ENCODE measurements around the gene FNDC3B. TPM values are rescaled to one million over a fixed set of nuclear protein-coding genes. Genes with fewer than 3 reads are reported as not detected.

The FNDC3B gene
- total RNA-seq, 1 donor from 2014 or later, result 160 TPM

- TF ChIP-seq CTCF (IDR thresholded peaks at IDR 0.05), result no peak
- H3K4me3 ChIP-seq, result no peak overlapping the region
- no peak for DNase-seq
- peaks cover 21% of the 10 kb centered on the region for H3K4me1 ChIP-seq
- no peak for ATAC-seq
- H3K27ac ChIP-seq, result no peak overlapping the region
- intact Hi-C loops (cut with DNase I), result no loop called here
- no peaks in the 10 kb centered on the region for H3K9me3 ChIP-seq
- H3K27me3 ChIP-seq, result no peaks in the 10 kb centered on the region
- H3K36me3 ChIP-seq, result peaks cover 19% of the 10 kb centered on the region
Measured at GRCh38 chr3:172275586-172275985, 236.2 kb downstream of the FNDC3B start.

GRCh38 chr3:172276103-172276502 is 236.7 kb downstream of the FNDC3B start:
- Histone ChIP-seq H3K4me3 (no peak overlapping the region), H3K9me3 (no peaks in the 10 kb centered on the region), H3K27ac (no peak overlapping the region), H3K4me1 (peaks cover 21% of the 10 kb centered on the region), H3K36me3 (peaks cover 19% of the 10 kb centered on the region), H3K27me3 (no peaks in the 10 kb centered on the region)
- intact Hi-C loops (cut with DNase I), result no loop called here
- no peak for ATAC-seq
- no peak for TF ChIP-seq CTCF (IDR thresholded peaks at IDR 0.05)
- DNase-seq, result no peak

GRCh38 chr3:172277151-172277652 is 237.8 kb downstream of the FNDC3B start:
- peaks cover 21% of the 10 kb centered on the region for H3K4me1 ChIP-seq
- no peaks in the 10 kb centered on the region for H3K27me3 ChIP-seq
- TF ChIP-seq CTCF (IDR thresholded peaks at IDR 0.05), result no peak
- ATAC-seq (no peak), DNase-seq (no peak)
- no peak overlapping the region for H3K4me3 ChIP-seq
- intact Hi-C loops (cut with DNase I), result no loop called here
- H3K9me3 ChIP-seq, result no peaks in the 10 kb centered on the region
- peaks cover 19% of the 10 kb centered on the region for H3K36me3 ChIP-seq
- H3K27ac ChIP-seq, result no peak overlapping the region

- peak; percentile 80 for ATAC-seq
- Histone ChIP-seq H3K27ac (peak overlapping the region; percentile 18), H3K4me3 (no peak overlapping the region)
Measured at GRCh38 chr3:172279191-172279640, 239.8 kb downstream of the FNDC3B start.

GRCh38 chr3:172279974-172280373 is 240.6 kb downstream of the FNDC3B start:
- Histone ChIP-seq H3K4me1 (peaks cover 36% of the 10 kb centered on the region), H3K9me3 (no peaks in the 10 kb centered on the region), H3K27me3 (no peaks in the 10 kb centered on the region), H3K4me3 (no peak overlapping the region), H3K36me3 (peaks cover 8% of the 10 kb centered on the region), H3K27ac (peak overlapping the region; percentile 18)
- intact Hi-C loops (cut with DNase I), result no loop called here
- DNase-seq (no peak), ATAC-seq (no peak)
- TF ChIP-seq CTCF (IDR thresholded peaks at IDR 0.05), result no peak

More at GRCh38 chr3:172279191-172279640, 239.8 kb downstream of the FNDC3B start:
- Histone ChIP-seq H3K4me1 (peaks cover 31% of the 10 kb centered on the region), H3K9me3 (no peaks in the 10 kb centered on the region), H3K36me3 (peaks cover 13% of the 10 kb centered on the region), H3K27me3 (no peaks in the 10 kb centered on the region)
- intact Hi-C loops (cut with DNase I), result no loop called here
- TF ChIP-seq CTCF (IDR thresholded peaks at IDR 0.05), result no peak
- no peak for DNase-seq

All from upper lobe of right lung (tissue), 1 donor.